HL-60 (cell line): Measurements from ENCODE around the gene CEACAM6.

ENCODE experiments used
- DNase-seq, 2 experiments: peaks; one replicate each; pipeline ENCODE4 v3.0.0-alpha.2; 2010 to 2020; ENCODE audit warnings: low read depth in 1 of 2, low spot score in 1 of 2
- H3K27ac ChIP-seq: fragments of 250-450 bp; sonication (Bioruptor Pico); replicated peaks from 2 replicates; pipeline ENCODE4 v1.5.1; 2020; ENCODE audit warnings: mild to moderate bottlenecking, moderate library complexity
- H3K27me3 ChIP-seq: fragments of 250-450 bp; sonication (Bioruptor Pico); 2 replicates; pipeline ENCODE4 v1.5.1; 2021; ENCODE audit warnings: mild to moderate bottlenecking, moderate library complexity; ENCODE audit not compliant: insufficient read depth, poor library complexity, severe bottlenecking
- H3K4me3 ChIP-seq: replicated peaks from 2 replicates; pipeline ENCODE4 v1.5.1; 2011; ENCODE audit warnings: mild to moderate bottlenecking, control low read depth, low read length; ENCODE audit not compliant: insufficient read depth
- CTCF ChIP-seq: IDR thresholded peaks from one replicate; pipeline ENCODE4 v1.5.1; 2011; ENCODE audit warnings: low read length, control low read depth, inconsistent platforms; ENCODE audit not compliant: insufficient read depth
- GABPA ChIP-seq: IDR thresholded peaks from 2 replicates; pipeline ENCODE4 v1.6.1; 2012; ENCODE audit warnings: low read depth
- POLR2AphosphoS5 ChIP-seq: IDR thresholded peaks from 2 replicates; pipeline ENCODE4 v1.6.1; 2012; ENCODE audit warnings: low read depth
- REST ChIP-seq: IDR thresholded peaks from 2 replicates; pipeline ENCODE4 v1.6.1; 2012; ENCODE audit warnings: low read depth; ENCODE audit not compliant: insufficient replicate concordance
- SPI1 ChIP-seq: IDR thresholded peaks from 2 replicates; pipeline ENCODE4 v1.6.1; 2012; ENCODE audit warnings: low read depth, mild to moderate bottlenecking, borderline replicate concordance

The CEACAM6 gene

GRCh38 chr19:41802770-41803169 is 47.4 kb downstream of the CEACAM6 start:
- no peak for TF ChIP-seq SPI1
- TF ChIP-seq REST: no peak
- TF ChIP-seq CTCF: no peak
- TF ChIP-seq GABPA: no peak
- no peak for TF ChIP-seq POLR2AphosphoS5
- H3K27ac ChIP-seq: peak overlapping the region; percentile 71

GRCh38 chr19:41804336-41804735 is 49.0 kb downstream of the CEACAM6 start:
- peak in 1 of 2 experiments; percentile 50 for DNase-seq
- Histone ChIP-seq H3K4me3 (no peak overlapping the region), H3K27me3 (no peaks in the 10 kb centered on the region), H3K27ac (peak overlapping the region; percentile 76)
- TF ChIP-seq POLR2AphosphoS5 (no peak), GABPA (no peak), CTCF (no peak), REST (no peak), SPI1 (no peak)

More at GRCh38 chr19:41802770-41803169, 47.4 kb downstream of the CEACAM6 start:
- Histone ChIP-seq H3K4me3 (no peak overlapping the region), H3K27me3 (no peaks in the 10 kb centered on the region)
- peak in 1 of 2 experiments; percentile 59 for DNase-seq

GRCh38 chr19:41807176-41807575 is 51.8 kb downstream of the CEACAM6 start:
- Histone ChIP-seq H3K27ac (no peak overlapping the region), H3K4me3 (no peak overlapping the region), H3K27me3 (no peaks in the 10 kb centered on the region)
- no peak for DNase-seq
- TF ChIP-seq SPI1 (no peak), CTCF (no peak), POLR2AphosphoS5 (no peak), REST (no peak), GABPA (no peak)
